Measurements from ENCODE around the gene SIDT1.
A peak's percentile ranks its signal among the peaks of the same experiment; 100 is the strongest.

The SIDT1 gene

GRCh38 chr3:113546414-113546893 is 14.1 kb downstream of the SIDT1 start:
- DNase-seq: peak in 2 of 4 experiments; percentile 14 to 17

GRCh38 chr3:113548501-113548900 is 16.1 kb downstream of the SIDT1 start:
- DNase-seq: peak in 1 of 4 experiments; percentile 3

GRCh38 chr3:113551820-113552219 is 19.5 kb downstream of the SIDT1 start:
- no peak for DNase-seq

- peak in 3 of 4 experiments; percentile 14 to 21 (median 16) for DNase-seq
These were observed 20.5 kb downstream of the SIDT1 start for GRCh38 chr3:113552851-113553250.

- DNase-seq: no peak
These were observed 22.8 kb downstream of the SIDT1 start for GRCh38 chr3:113555138-113555537.

GRCh38 chr3:113556316-113556945 is 24.1 kb downstream of the SIDT1 start:
- no peak for DNase-seq

GRCh38 chr3:113556946-113557335 is 24.6 kb downstream of the SIDT1 start:
- DNase-seq: no peak

GRCh38 chr3:113557374-113557773 is 25.0 kb downstream of the SIDT1 start:
- DNase-seq: no peak

- no peak for DNase-seq
These were observed 26.7 kb downstream of the SIDT1 start for GRCh38 chr3:113559009-113559408.

GRCh38 chr3:113560271-113560670 is 27.9 kb downstream of the SIDT1 start:
- no peak for DNase-seq

- peak in 2 of 4 experiments; percentile 55 to 57 for DNase-seq
These were observed 28.7 kb downstream of the SIDT1 start for GRCh38 chr3:113560831-113561623.

GRCh38 chr3:113565555-113565954 is 33.2 kb downstream of the SIDT1 start:
- DNase-seq: no peak

GRCh38 chr3:113570158-113570557 is 37.8 kb downstream of the SIDT1 start:
- DNase-seq: no peak

- no peak for DNase-seq
These were observed 39.0 kb downstream of the SIDT1 start for GRCh38 chr3:113571360-113571759.

- DNase-seq: no peak
These were observed 41.4 kb downstream of the SIDT1 start for GRCh38 chr3:113573728-113574127.

GRCh38 chr3:113574213-113574612 is 41.9 kb downstream of the SIDT1 start:
- DNase-seq: no peak

- peak in 2 of 4 experiments; percentile 1 to 10 for DNase-seq
These were observed 42.9 kb downstream of the SIDT1 start for GRCh38 chr3:113575206-113575605.

GRCh38 chr3:113585228-113585627 is 52.9 kb downstream of the SIDT1 start:
- no peak for DNase-seq

GRCh38 chr3:113585720-113586119 is 53.4 kb downstream of the SIDT1 start:
- DNase-seq: no peak

GRCh38 chr3:113588806-113589205 is 56.5 kb downstream of the SIDT1 start:
- no peak for DNase-seq

- DNase-seq: no peak
These were observed 57.6 kb downstream of the SIDT1 start for GRCh38 chr3:113589971-113590370.

- no peak for DNase-seq
These were observed 58.6 kb downstream of the SIDT1 start for GRCh38 chr3:113590983-113591382.

- DNase-seq: no peak
These were observed 61.7 kb downstream of the SIDT1 start for GRCh38 chr3:113594066-113594465.

Measured in suppressor macrophage (primary cell).